Measurements from ENCODE around the gene BRAF.

GRCh38 chr7:140669352-140669751 is 255.4 kb downstream of the BRAF start:
- TF ChIP-seq, protein P1, sequence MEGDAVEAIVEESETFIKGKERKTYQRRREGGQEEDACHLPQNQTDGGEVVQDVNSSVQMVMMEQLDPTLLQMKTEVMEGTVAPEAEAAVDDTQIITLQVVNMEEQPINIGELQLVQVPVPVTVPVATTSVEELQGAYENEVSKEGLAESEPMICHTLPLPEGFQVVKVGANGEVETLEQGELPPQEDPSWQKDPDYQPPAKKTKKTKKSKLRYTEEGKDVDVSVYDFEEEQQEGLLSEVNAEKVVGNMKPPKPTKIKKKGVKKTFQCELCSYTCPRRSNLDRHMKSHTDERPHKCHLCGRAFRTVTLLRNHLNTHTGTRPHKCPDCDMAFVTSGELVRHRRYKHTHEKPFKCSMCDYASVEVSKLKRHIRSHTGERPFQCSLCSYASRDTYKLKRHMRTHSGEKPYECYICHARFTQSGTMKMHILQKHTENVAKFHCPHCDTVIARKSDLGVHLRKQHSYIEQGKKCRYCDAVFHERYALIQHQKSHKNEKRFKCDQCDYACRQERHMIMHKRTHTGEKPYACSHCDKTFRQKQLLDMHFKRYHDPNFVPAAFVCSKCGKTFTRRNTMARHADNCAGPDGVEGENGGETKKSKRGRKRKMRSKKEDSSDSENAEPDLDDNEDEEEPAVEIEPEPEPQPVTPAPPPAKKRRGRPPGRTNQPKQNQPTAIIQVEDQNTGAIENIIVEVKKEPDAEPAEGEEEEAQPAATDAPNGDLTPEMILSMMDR (IDR thresholded peaks at IDR 0.05), result no peak
- no peak for TF ChIP-seq EZH2 (IDR thresholded peaks at IDR 0.05)
- no peak for TF ChIP-seq EZH2phosphoT487 (IDR thresholded peaks at IDR 0.05)
